Right renal cortex interstitium (tissue), 3 donors: Measurements from ENCODE around the gene POLR2J. TPM values are rescaled to one million over a fixed set of nuclear protein-coding genes. Genes with fewer than 3 reads are reported as not detected.
A peak's percentile ranks its signal among the peaks of the same experiment; 100 is the strongest.
"Not testable (repeated sequence)": the region's sequence is repeated elsewhere in the genome, so short reads cannot be mapped to it uniquely, and the experiment has no call there.

ENCODE experiments used
- DNase-seq, 3 donors: peaks; one replicate each; pipeline ENCODE4 v3.0.0-alpha.2; 2013; ENCODE audit warnings: low read depth in 3 of 3, low spot score in 2 of 3
- polyA plus RNA-seq, 3 donors: library from polyadenylated mRNA; unstranded; fragments of 120-200 nt; gene quantifications; one replicate each; pipeline ENCODE4 v1.2.1, GENCODE V29; 2013; ENCODE audit not compliant: insufficient read length in 3 of 3

Gene POLR2J
- 10 to 100 TPM; 25.4 to 28.1 (median 25.6) TPM for polyA plus RNA-seq

GRCh38 chr7:102478314-102479208 is at the start of gene POLR2J:
Gene POLR2J, minus strand, starts transcription at chr7:102478922. Its CDS starts 62 bp downstream, at chr7:102478860.
- DNase-seq, result peak; percentile 25 to 73 (median 36)

- not testable (repeated sequence) for DNase-seq
Observed at GRCh38 chr7:102527822-102528793, 49.4 kb upstream of the POLR2J start.

DNA sequence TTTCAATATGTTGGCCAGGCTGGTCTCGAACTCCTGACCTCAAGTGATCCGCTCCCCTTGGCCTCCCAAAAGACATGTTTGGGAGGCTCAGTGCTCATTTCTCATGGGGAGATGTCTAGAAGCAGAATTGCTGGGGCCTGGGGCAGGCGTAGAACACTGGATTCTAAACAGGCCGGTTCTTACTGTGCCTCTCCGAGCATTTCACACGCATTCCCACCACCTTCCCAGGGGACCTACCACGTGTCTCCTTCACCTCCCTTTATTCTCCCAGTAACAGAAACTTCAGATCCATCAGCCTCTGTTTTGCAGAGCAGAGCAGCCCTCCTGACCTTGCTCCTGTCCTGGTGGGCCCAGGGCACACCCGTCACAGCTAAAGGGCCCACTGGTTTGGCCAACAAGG is 48.5 kb upstream of the POLR2J start:
- DNase-seq, result not testable (repeated sequence)

DNA sequence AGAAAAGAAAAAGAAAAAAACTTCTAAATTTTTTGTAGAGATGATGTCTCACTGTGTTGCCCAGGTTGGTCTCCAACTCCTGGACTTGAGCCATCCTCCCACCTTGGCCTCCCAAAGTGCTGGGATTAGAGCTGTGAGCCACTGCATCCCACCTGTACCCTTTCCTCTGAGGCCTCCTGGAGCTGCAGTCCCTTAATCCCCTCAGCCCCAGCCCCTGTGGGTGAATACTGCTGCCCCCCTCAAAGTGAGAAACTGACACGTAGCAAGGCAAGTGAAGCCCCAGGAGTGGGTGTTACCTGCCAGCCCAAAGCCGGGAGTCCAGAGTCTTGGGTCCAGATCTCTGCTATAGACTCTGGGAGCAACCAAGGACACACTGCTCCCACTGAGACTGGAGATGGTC is 46.1 kb upstream of the POLR2J start:
- not testable (repeated sequence) for DNase-seq

GRCh38 chr7:102520797-102521196 is 42.1 kb upstream of the POLR2J start:
- DNase-seq, result not testable (repeated sequence)

- not testable (repeated sequence) for DNase-seq
Observed at GRCh38 chr7:102517550-102518147, 38.9 kb upstream of the POLR2J start, which contains the start of gene RASA4B. Gene RASA4B, minus strand, starts transcription at chr7:102517777. Its CDS starts 67 bp downstream, at chr7:102517710.

GRCh38 chr7:102516951-102517350 is 38.2 kb upstream of the POLR2J start:
- not testable (repeated sequence) for DNase-seq

- DNase-seq, result not testable (repeated sequence)
Observed at GRCh38 chr7:102515889-102516288, 37.2 kb upstream of the POLR2J start.

GRCh38 chr7:102514881-102515721 is 36.4 kb upstream of the POLR2J start:
- not testable (repeated sequence) for DNase-seq

DNA sequence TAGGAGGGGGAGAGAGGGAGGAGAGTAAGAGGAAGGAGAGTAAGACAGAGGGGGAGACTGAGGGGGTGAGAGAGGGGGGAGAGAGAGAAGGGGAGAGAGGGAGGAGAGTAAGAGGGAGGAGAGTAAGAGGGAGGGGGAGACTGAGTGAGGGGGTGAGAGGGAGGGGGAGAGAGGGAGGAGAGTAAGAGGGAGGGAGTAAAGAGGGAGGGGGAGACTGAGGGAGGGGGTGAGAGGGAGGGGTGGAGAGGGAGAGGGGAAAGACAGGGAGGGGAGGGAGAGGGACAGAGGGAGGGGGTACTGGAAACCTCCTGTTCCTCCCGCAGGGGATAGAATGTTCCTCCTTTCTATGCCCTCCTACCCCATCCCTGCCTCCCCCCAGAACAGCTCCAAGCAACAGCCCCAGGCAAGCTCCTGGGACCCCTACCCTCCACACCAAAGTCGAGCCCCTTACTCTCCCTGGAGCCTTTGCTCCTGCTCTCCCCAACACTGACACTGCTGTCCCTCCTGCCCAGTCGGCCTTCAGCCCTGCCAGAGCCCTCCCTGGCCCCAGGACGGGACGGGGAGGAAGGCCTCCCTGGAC is 34.0 kb upstream of the POLR2J start:
- peak; percentile 76 to 88 (median 87) for DNase-seq

DNA sequence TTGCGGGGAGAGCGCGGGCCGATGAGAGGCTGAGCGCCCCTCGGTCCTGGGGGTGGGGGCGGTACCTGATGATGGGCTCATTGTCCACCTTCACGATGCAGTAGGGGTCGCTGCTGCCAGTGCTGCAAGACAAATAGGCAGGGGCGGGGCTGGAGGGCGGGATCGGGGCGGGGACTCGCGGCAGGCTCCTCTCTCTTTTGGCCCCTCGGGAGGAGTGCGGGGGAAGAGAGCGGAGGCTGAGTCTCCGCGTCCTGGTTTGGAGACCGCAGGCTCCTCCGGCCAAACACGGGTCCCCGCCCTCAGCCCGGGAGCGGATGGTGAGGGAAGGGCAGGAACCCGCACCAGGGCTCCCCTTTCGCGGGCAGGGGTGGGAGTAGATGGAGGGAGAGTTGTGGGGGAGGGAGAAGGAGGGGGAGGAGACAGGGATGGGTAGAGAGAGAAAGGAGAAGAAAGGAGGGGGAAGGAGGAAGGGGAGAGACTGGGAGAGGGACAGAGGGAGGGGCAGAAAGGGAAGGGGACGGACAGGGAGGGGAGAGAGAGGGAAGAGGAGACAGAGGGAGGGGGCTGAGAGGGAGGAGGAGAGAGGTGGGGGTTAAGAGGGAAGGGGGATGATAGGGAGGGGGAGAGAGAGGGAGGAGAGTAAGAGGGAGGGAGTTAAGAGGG is 33.3 kb upstream of the POLR2J start:
- DNase-seq, result not testable (repeated sequence)

DNA sequence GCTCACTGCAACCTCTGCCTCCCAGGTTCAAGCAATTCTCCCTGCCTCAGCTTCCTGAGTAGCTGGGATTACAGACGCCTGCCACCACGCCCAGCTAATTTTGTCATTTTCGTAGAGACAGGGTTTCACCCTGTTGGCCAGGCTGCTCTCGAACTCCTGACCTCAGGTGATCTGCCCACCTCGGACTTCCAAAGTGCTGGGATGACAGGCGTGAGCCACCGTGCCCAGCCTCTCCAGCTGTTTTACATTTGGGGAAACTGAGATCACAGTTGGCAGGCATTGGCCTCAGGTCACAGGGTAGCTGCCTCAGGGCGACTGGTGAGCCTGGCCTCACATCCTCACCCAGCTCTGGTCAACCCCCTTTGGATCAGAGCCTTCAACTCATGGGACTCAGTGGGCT is 31.9 kb upstream of the POLR2J start:
- DNase-seq, result not testable (repeated sequence)

DNA sequence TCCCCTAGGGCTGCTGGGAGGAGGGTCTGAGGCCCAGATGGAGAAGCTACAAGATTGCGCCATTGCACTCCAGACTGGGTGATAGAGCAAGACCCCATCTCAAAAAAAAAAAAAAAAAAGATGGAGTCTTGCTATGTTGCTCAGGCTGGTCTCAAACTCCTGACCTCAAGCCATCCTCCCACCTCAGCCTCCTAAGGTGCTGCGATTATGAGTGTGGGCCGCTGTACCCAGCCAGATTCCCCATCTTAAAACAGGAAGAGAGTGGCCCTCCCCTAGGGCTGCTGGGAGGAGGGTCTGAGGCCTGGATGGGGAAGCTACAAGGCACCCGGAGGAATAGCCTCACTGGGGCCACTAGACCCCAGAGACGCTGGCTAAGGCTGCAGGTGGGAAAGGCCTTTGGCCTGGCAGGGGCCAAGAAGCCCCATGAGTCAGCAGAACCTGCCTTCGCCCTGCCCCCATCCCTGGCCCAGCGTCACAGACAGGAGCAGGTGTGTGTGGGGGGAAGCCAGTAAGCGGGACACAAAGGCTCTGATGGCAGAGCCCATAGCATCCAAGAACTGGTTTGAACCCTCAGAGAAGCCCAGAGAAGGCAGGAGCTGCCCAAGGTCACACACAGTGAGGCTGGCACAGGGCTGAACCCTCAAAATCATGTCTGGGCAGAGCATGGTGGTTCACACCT is 28.8 kb upstream of the POLR2J start:
- DNase-seq, result not testable (repeated sequence)

DNA sequence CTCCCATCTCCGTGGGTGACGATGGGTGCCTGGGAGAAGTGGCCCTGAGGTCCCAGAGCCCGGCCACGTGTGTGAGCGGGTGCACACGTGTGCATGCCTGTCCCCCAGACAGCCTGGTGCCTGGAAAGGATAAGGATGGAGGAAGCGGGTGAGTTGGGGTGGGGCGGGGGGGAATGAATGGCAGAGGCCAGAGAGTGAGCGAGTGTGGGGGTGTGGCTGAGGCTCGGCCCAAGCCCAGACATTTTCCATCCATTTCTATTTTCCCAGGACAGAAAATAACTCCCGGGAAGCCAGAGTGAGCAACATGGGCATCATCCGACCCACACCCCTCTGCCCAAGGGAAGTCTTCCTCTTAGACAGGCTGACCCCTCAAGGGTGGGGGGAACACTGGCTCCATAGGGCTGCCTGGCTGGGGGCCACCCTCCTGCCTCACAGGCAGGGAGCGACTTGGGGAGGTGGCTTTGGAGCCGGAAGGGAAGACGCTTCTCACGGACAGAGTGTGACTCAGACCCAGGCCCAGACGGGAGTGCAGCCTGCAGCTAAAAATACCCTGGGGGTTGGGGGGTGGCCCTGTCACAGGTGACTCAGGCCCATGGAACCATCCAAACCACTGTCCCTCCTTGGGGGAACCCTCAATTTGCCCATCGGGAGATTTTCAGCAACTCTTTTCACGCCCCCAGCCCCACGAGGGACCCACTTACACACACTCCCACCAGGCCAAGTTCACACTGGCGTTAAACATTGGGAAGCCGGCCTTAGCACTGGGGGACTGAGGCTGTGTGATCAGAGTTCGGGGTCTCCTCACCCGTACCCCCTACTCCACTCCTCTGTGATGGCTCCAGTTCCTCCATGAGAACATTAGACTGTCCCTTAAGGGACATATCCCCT is 26.8 kb upstream of the POLR2J start:
- DNase-seq, result not testable (repeated sequence)

DNA sequence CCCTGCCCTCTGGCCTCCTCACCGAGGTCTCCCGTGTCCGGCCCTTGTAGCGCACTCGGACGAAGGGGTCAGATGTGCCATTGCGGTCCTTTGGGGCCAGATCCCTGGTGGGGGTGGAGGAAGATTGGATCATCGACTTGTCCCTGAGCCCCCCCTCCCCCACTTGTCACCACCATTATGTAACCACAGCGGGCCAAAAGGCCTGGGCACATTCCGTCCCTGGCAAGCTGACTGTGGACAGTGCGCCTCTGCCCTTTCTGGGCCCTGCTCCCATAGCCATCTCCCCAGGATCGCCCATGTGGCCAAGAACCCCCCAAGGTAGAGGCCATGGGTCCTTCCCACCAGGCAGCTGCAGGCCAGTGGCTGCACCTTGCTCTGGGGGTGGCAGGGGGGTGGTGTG is 24.4 kb upstream of the POLR2J start:
- DNase-seq, result not testable (repeated sequence)

- not testable (repeated sequence) for DNase-seq
Observed at GRCh38 chr7:102498321-102498720, 19.6 kb upstream of the POLR2J start.

GRCh38 chr7:102497308-102497707 is 18.6 kb upstream of the POLR2J start:
- not testable (repeated sequence) for DNase-seq
